Fibroblast of villous mesenchyme (primary cell): ENCODE results near the gene CD84. TPM values are rescaled to one million over a fixed set of nuclear protein-coding genes. Genes with fewer than 3 reads are reported as not detected.

Source experiments
- DNase-seq: peaks from one replicate; pipeline ENCODE4 v3.0.0-alpha.2; 2010; ENCODE audit warnings: low read depth
- H3K4me3 ChIP-seq: 2 replicates; pipeline ENCODE4 v1.5.1; 2011; ENCODE audit warnings: low read depth, mild to moderate bottlenecking, low read length
- total RNA-seq: library from RNA; depleted of rRNA; stranded (reverse); fragments of >200 nt; gene quantifications from 2 replicates; pipeline ENCODE4 v1.2.3, GENCODE V29; 2012
- TF ChIP-seq, protein P1 (sequence below): IDR thresholded peaks from 2 replicates; pipeline ENCODE4 v1.5.1; 2012; ENCODE audit warnings: low read depth, mild to moderate bottlenecking, low read length; ENCODE audit not compliant: insufficient read depth

CD84 gene
- total RNA-seq, 1 donor, result not detected

- H3K4me3 ChIP-seq, result no peak overlapping the region
- TF ChIP-seq, protein P1, sequence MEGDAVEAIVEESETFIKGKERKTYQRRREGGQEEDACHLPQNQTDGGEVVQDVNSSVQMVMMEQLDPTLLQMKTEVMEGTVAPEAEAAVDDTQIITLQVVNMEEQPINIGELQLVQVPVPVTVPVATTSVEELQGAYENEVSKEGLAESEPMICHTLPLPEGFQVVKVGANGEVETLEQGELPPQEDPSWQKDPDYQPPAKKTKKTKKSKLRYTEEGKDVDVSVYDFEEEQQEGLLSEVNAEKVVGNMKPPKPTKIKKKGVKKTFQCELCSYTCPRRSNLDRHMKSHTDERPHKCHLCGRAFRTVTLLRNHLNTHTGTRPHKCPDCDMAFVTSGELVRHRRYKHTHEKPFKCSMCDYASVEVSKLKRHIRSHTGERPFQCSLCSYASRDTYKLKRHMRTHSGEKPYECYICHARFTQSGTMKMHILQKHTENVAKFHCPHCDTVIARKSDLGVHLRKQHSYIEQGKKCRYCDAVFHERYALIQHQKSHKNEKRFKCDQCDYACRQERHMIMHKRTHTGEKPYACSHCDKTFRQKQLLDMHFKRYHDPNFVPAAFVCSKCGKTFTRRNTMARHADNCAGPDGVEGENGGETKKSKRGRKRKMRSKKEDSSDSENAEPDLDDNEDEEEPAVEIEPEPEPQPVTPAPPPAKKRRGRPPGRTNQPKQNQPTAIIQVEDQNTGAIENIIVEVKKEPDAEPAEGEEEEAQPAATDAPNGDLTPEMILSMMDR, result no peak
- no peak for DNase-seq
These were observed 45.2 kb upstream of the CD84 start for GRCh38 chr1:160624464-160624863.

DNA sequence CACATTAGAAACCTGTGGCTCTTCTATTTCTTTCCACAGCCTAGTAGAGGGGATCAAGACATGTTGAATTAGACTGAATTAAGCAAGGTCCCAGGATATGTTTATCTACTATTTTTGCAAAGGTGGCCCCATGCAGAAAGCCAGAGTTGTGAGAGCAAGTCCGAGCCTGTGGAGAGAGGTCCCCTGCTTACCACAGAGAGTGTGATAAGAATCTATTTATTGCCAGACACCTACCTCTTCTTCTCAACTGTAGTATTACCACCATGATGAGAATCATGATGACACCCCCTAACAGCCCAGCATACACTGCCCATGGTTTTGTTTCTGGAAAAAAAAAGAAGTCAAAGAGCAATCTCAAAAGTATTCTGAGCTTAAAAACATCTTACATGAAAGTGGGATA, 44.6 kb upstream of the CD84 start:
- no peak for DNase-seq
- TF ChIP-seq, protein P1, result no peak
- H3K4me3 ChIP-seq, result no peak overlapping the region

GRCh38 chr1:160623227-160623633, 43.9 kb upstream of the CD84 start:
- no peak for DNase-seq
- no peak overlapping the region for H3K4me3 ChIP-seq
- TF ChIP-seq, protein P1, result no peak

DNA sequence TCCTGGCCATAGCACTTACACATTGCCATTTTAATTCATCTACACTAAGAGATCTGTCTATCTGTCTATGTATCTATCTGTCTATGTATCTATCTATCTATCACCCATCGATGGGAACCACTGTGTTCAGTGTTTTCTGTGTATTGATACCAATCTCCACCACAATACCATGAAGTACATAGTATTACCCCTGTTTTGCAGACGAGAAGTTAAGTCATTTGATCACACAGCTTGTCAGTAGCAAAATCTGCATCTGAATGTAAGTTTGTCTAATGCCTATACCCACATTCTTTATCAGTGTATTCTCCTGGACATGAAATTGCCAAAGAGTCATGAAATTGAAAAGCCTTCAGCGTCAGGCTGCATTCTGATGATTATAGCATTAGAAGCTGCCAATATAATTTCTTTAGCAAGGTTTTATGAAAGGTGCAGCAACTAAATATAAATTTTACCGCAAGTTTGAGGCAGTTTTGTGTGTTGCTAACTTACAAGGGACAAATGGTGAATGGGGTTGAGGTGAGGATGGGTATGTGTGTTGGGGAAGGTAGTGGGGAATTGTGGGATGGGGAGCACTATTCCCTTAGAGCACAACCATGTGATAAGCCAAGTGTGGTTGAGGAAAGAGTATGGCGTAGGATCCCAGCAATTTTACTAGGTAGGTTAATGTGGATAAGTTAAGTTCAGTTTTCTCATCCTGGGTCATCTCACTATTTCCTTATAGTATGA, 43.4 kb upstream of the CD84 start:
- no peak overlapping the region for H3K4me3 ChIP-seq
- TF ChIP-seq, protein P1, result no peak
- no peak for DNase-seq

GRCh38 chr1:160621633-160622413, 42.5 kb upstream of the CD84 start:
- H3K4me3 ChIP-seq, result no peak overlapping the region
- DNase-seq, result no peak
- TF ChIP-seq, protein P1, result no peak

DNA sequence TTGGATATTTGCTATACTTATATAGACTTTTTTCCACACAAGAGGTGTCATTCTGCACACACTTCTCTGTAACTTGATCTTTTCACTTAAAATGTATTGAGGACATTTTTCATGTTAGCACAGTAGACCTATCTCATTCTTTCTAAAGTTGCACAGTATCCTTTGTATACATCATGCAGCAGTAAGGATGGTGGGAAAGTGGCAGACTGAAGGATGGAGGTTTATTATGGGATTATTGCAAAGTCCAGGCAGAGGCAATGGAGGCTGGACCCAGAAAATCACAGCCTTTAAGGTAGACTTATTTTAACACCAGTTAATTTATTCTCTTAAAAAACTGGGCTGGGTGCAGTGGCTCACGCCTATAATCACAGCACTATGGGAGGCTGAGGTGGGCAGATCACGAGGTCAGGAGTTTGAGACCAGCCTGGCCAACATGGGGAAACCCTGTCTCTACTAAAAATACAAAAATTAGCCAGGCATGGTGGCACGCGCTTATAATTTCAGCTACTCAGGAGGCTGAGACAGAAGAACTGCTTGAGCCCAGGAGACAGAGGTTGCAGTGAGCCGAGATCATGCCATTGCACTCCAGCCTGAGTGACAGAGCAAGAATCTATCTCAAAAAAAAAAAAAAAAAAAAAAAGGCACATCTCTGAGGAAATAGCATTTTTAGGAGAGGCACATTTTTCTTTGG, 41.8 kb upstream of the CD84 start:
- TF ChIP-seq, protein P1, result no peak

More for the DNA sequence above, 41.8 kb upstream of the CD84 start:
- no peak overlapping the region for H3K4me3 ChIP-seq
- DNase-seq, result no peak
